Vagina (tissue), 2 donors: ENCODE measurements around the gene SPEG. TPM values are rescaled to one million over a fixed set of nuclear protein-coding genes. Genes with fewer than 3 reads are reported as not detected.

ENCODE experiments used
- DNase-seq, 2 donors: peaks; one replicate each; pipeline ENCODE4 v3.0.0-alpha.2; 2017; ENCODE audit errors: extremely low spot score in 2 of 2
- H3K27ac ChIP-seq: fragments of 200-600 bp; sonication (generic); one replicate; pipeline ENCODE4 v1.5.1; 2019
- H3K27me3 ChIP-seq: fragments of 200-600 bp; sonication (generic); one replicate; pipeline ENCODE4 v1.5.1; 2019
- H3K36me3 ChIP-seq, 2 donors: fragments of 200-600 bp; sonication (generic); one replicate each; pipeline ENCODE4 v1.5.1; 2017 to 2019
- H3K4me1 ChIP-seq: fragments of 200-600 bp; sonication (generic); one replicate; pipeline ENCODE4 v1.5.1; 2019
- H3K4me3 ChIP-seq, 2 donors: fragments of 200-600 bp; sonication (generic); 1 replicate in 1 of 2; 2 replicates in 1 of 2; pipeline ENCODE4 v1.5.1; 2016 to 2019
- H3K9me3 ChIP-seq: fragments of 200-600 bp; sonication (generic); one replicate; pipeline ENCODE4 v1.5.1; 2019
- CTCF ChIP-seq, 3 experiments: fragments of 450-650 bp in 2 of 3; fragments of 200-600 bp in 1 of 3; sonication (generic) in 1 of 3; IDR thresholded peaks; one replicate each; pipeline ENCODE4 v1.5.1; 2017 to 2019; ENCODE audit warnings: antibody characterized with exemption in 3 of 3, mild to moderate bottlenecking in 2 of 3, moderate library complexity in 2 of 3
- POLR2A ChIP-seq, 2 donors: fragments of 450-650 bp; IDR thresholded peaks; one replicate each; pipeline ENCODE4 v1.6.1; 2017; ENCODE audit warnings: antibody characterized with exemption in 2 of 2, mild to moderate bottlenecking in 2 of 2, moderate library complexity in 2 of 2
- POLR2AphosphoS5 ChIP-seq, 2 donors: sonication (generic); formaldehyde crosslinking; IDR thresholded peaks; one replicate each; pipeline ENCODE4 v1.9.0; 2017; ENCODE audit warnings: antibody characterized with exemption in 2 of 2, mild to moderate bottlenecking in 2 of 2, low read depth in 1 of 2; ENCODE audit not compliant: insufficient read depth in 1 of 2
- intact Hi-C: fragments of 100-400 bp; cut with DNase I; formaldehyde crosslinking; loops from one replicate; pipeline ENCODE4 v1.15.1; 2023
- total RNA-seq: library from RNA; depleted of rRNA; stranded (reverse); fragments of >200 nt; gene quantifications from one replicate; pipeline ENCODE4 v1.2.3, GENCODE V29; 2016

SPEG gene
- total RNA-seq, 1 donor from 2014 or later, result 28.2 TPM

GRCh38 chr2:219541611-219542180 is 107.1 kb downstream of the SPEG start:
- H3K27ac ChIP-seq, result no peak overlapping the region
- intact Hi-C loops, result loop anchor here (2.0 to 5.0 kb wide), 2 partner anchors 101 to 149 kb away; no protein-coding TSS in a partner anchor
- H3K36me3 ChIP-seq, result peaks cover 0 to 22% of the 10 kb centered on the region in 2 donors
- TF ChIP-seq CTCF (IDR thresholded peaks at IDR 0.05), result peak; percentile 78 to 89 (median 79)
- no peak for TF ChIP-seq POLR2A (IDR thresholded peaks at IDR 0.05)
- peak; percentile 17 to 54 for TF ChIP-seq POLR2AphosphoS5 (IDR thresholded peaks at IDR 0.05; ENCODE audit: insufficient read depth in 1 of 2, low read depth in 1 of 2)
- peaks cover 45% of the 10 kb centered on the region for H3K4me1 ChIP-seq
- DNase-seq, result no peak
- peak overlapping the region; percentile 1 for H3K4me3 ChIP-seq
- no peaks in the 10 kb centered on the region for H3K27me3 ChIP-seq
- no peaks in the 10 kb centered on the region for H3K9me3 ChIP-seq

GRCh38 chr2:219542931-219543595 is 108.4 kb downstream of the SPEG start:
- DNase-seq, result no peak
- H3K27ac ChIP-seq, result peak overlapping the region; percentile 87
- H3K9me3 ChIP-seq, result no peaks in the 10 kb centered on the region
- peak overlapping the region; percentile 62 to 64 for H3K4me3 ChIP-seq
- peaks cover 0 to 22% of the 10 kb centered on the region in 2 donors for H3K36me3 ChIP-seq
- H3K4me1 ChIP-seq, result peaks cover 40% of the 10 kb centered on the region
- TF ChIP-seq POLR2A (IDR thresholded peaks at IDR 0.05) (no peak), POLR2AphosphoS5 (IDR thresholded peaks at IDR 0.05; ENCODE audit: insufficient read depth in 1 of 2, low read depth in 1 of 2) (no peak), CTCF (IDR thresholded peaks at IDR 0.05) (no peak)
- intact Hi-C loops, result loop anchor here (5.0 kb wide), 1 partner anchor 99 kb away; no protein-coding TSS in a partner anchor
- H3K27me3 ChIP-seq, result no peaks in the 10 kb centered on the region

GRCh38 chr2:219543596-219544358 is 109.1 kb downstream of the SPEG start, which contains the start of the genes CHPF and TMEM198:
Gene CHPF (minus strand): TSS chr2:219543809. CDS start chr2:219543538, 271 bp downstream.
Gene TMEM198 (plus strand): TSS chr2:219544028. CDS start chr2:219544728, 700 bp downstream.
- DNase-seq, result peak; percentile 98 to 99
- intact Hi-C loops, result loop anchor here (5.0 kb wide), 1 partner anchor 99 kb away; no protein-coding TSS in a partner anchor
- no peaks in the 10 kb centered on the region for H3K27me3 ChIP-seq
- peak within 1 kb of the TSS; percentile 87 for H3K27ac ChIP-seq
- no peak for TF ChIP-seq CTCF (IDR thresholded peaks at IDR 0.05)
- TF ChIP-seq POLR2A (IDR thresholded peaks at IDR 0.05), result peak in 1 of 2 donors; percentile 69
- TF ChIP-seq POLR2AphosphoS5 (IDR thresholded peaks at IDR 0.05; ENCODE audit: insufficient read depth in 1 of 2, low read depth in 1 of 2), result peak; percentile 89 to 90
- H3K36me3 ChIP-seq, result peaks cover 0 to 22% of the 10 kb centered on the region in 2 donors
- H3K4me3 ChIP-seq, result peak within 1 kb of the TSS; percentile 62 to 64
- no peaks in the 10 kb centered on the region for H3K9me3 ChIP-seq
- peaks cover 33% of the 10 kb centered on the region for H3K4me1 ChIP-seq

- intact Hi-C loops, result loop anchor here (5.0 kb wide), 1 partner anchor 98 kb away; no protein-coding TSS in a partner anchor
- DNase-seq, result no peak
- H3K9me3 ChIP-seq, result no peaks in the 10 kb centered on the region
- H3K36me3 ChIP-seq, result peaks cover 0 to 16% of the 10 kb centered on the region in 2 donors
- H3K4me3 ChIP-seq, result peak overlapping the region; percentile 62 to 64
- H3K27ac ChIP-seq, result no peak overlapping the region
- H3K27me3 ChIP-seq, result no peaks in the 10 kb centered on the region
- no peak for TF ChIP-seq CTCF (IDR thresholded peaks at IDR 0.05)
- TF ChIP-seq POLR2AphosphoS5 (IDR thresholded peaks at IDR 0.05; ENCODE audit: insufficient read depth in 1 of 2, low read depth in 1 of 2), result no peak
- TF ChIP-seq POLR2A (IDR thresholded peaks at IDR 0.05), result no peak
- H3K4me1 ChIP-seq, result peaks cover 28% of the 10 kb centered on the region
These were observed 109.9 kb downstream of the SPEG start for GRCh38 chr2:219544567-219544966.
